Ovary (tissue), 3 donors: ENCODE results near the gene HPCA.

Experiments used
- CTCF ChIP-seq, 3 donors: fragments of 450-650 bp in 2 of 3; fragments of 200-600 bp in 1 of 3; IDR thresholded peaks; one replicate each; pipeline versions ENCODE4 v1.5.1 to v1.8.0; 2016 to 2022; ENCODE audit warnings: antibody characterized with exemption in 3 of 3, mild to moderate bottlenecking in 1 of 3
- EP300 ChIP-seq: sonication (generic); formaldehyde crosslinking; IDR thresholded peaks from one replicate; pipeline ENCODE4 v1.6.1; 2017; ENCODE audit warnings: antibody characterized with exemption
- POLR2A ChIP-seq: fragments of 450-650 bp; IDR thresholded peaks from one replicate; pipeline ENCODE4 v1.6.1; 2017; ENCODE audit warnings: antibody characterized with exemption, mild to moderate bottlenecking, moderate library complexity
- donor health status: DM: no; HTN: no; CAD: no.

GRCh38 chr1:32928715-32929114, 42.4 kb downstream of the HPCA start:
- TF ChIP-seq CTCF (IDR thresholded peaks at IDR 0.05), result no peak
- TF ChIP-seq POLR2A, result no peak
- no peak for TF ChIP-seq EP300
